Smooth muscle cell (in vitro differentiated cells): ENCODE results near the gene RPL21. TPM values are rescaled to one million over a fixed set of nuclear protein-coding genes. Genes with fewer than 3 reads are reported as not detected.

Source experiments
- DNase-seq: peaks from one replicate; lab custom pipeline; 2025; ENCODE audit not compliant: unreplicated experiment; lab: John Stamatoyannopoulos, UW
- H2AFZ ChIP-seq: fragments of 200-600 bp; sonication (generic); 2 replicates; pipeline ENCODE4 v1.6.0; 2016; ENCODE audit warnings: antibody characterized with exemption, low read depth, mild to moderate bottlenecking
- H3F3A ChIP-seq: fragments of 200-600 bp; sonication (generic); 2 replicates; pipeline ENCODE4 v1.6.0; 2017; ENCODE audit warnings: antibody characterized with exemption, low read depth
- H3K27ac ChIP-seq: fragments of 200-600 bp; sonication (generic); 2 replicates; pipeline ENCODE4 v1.5.1; 2016; ENCODE audit warnings: low read depth, mild to moderate bottlenecking
- H3K27me3 ChIP-seq: fragments of 200-600 bp; sonication (generic); 2 replicates; pipeline ENCODE4 v1.6.1; 2016; ENCODE audit warnings: low read depth, mild to moderate bottlenecking
- H3K36me3 ChIP-seq: fragments of 200-600 bp; sonication (generic); 2 replicates; pipeline ENCODE4 v1.5.1; 2016; ENCODE audit warnings: low read depth
- H3K4me1 ChIP-seq: fragments of 200-600 bp; sonication (generic); 2 replicates; pipeline ENCODE4 v1.5.1; 2016; ENCODE audit warnings: low read depth
- H3K4me2 ChIP-seq: fragments of 200-600 bp; sonication (generic); 2 replicates; pipeline ENCODE4 v1.6.0; 2016; ENCODE audit warnings: mild to moderate bottlenecking
- H3K4me3 ChIP-seq: fragments of 200-600 bp; sonication (generic); 2 replicates; pipeline ENCODE4 v1.5.1; 2016; ENCODE audit warnings: mild to moderate bottlenecking
- H3K79me2 ChIP-seq: fragments of 200-600 bp; sonication (generic); 2 replicates; pipeline ENCODE4 v1.6.0; 2016; ENCODE audit warnings: low read depth, mild to moderate bottlenecking
- H3K9ac ChIP-seq: fragments of 200-600 bp; sonication (generic); 2 replicates; pipeline ENCODE4 v1.6.0; 2016; ENCODE audit warnings: low read depth
- H3K9me3 ChIP-seq: fragments of 200-600 bp; sonication (generic); replicated peaks from 2 replicates; pipeline ENCODE4 v1.5.1; 2016; ENCODE audit warnings: low read depth
- H4K20me1 ChIP-seq: fragments of 200-600 bp; sonication (generic); 2 replicates; pipeline ENCODE4 v1.6.0; 2016; ENCODE audit warnings: low read depth
- CTCF ChIP-seq: fragments of 200-600 bp; sonication (generic); IDR thresholded peaks from 2 replicates; pipeline ENCODE4 v1.5.1; 2017; ENCODE audit warnings: borderline replicate concordance, mild to moderate bottlenecking, antibody characterized with exemption; ENCODE audit not compliant: insufficient read depth, poor library complexity, severe bottlenecking
- WGBS: methylation state at CpG from one replicate; pipeline ENCODE4 v1.1.7; 2016; ENCODE audit warnings: low lambda C conversion rate; 5-methylcytosine and 5-hydroxymethylcytosine counted together
- polyA plus RNA-seq: library from polyadenylated mRNA; unstranded; fragments of >200 nt; fragmentation: Nextera tagmentation; extraction: Ambion mirVana; gene quantifications from 2 replicates; pipeline ENCODE4 v1.2.1, GENCODE V29; 2016
- small RNA-seq: library from RNA; depleted of rRNA; stranded (forward); fragments of <200 nt; gene quantifications from one replicate; pipeline ENCODE3, GENCODE V24; 2014
- total RNA-seq: library from RNA; depleted of rRNA; stranded (reverse); fragments of >200 nt; gene quantifications from 2 replicates; pipeline ENCODE4 v1.2.3, GENCODE V29; 2014

Gene RPL21
- total and polyA plus RNA-seq, 2 experiments from 2014 or later = 361 to 1,191 TPM

GRCh38 chr13:27304099-27304498 lies 52.7 kb downstream of the RPL21 start:
- no peaks in the 10 kb centered on the region for H3F3A ChIP-seq
- WGBS = 97% methylated on average over 4 of the region's 4 CpGs

GRCh38 chr13:27304611-27305010 lies 53.3 kb downstream of the RPL21 start:
- Histone ChIP-seq H3K79me2 (no peaks in the 10 kb centered on the region), H3K27me3 (no peaks in the 10 kb centered on the region), H3F3A (no peaks in the 10 kb centered on the region), H3K4me3 (no peak overlapping the region), H3K27ac (no peak overlapping the region), H3K36me3 (no peaks in the 10 kb centered on the region), H3K9me3 (no peaks in the 10 kb centered on the region), H3K9ac (no peak overlapping the region), H2AFZ (no peak overlapping the region), H4K20me1 (no peaks in the 10 kb centered on the region), H3K4me2 (no peak overlapping the region), H3K4me1 (no peaks in the 10 kb centered on the region)
- DNase-seq = no peak
- WGBS = 74% methylated on average over 2 of the region's 2 CpGs
- no peak for TF ChIP-seq CTCF

More at GRCh38 chr13:27304099-27304498, 52.7 kb downstream of the RPL21 start:
- Histone ChIP-seq H3K79me2 (no peaks in the 10 kb centered on the region), H3K9ac (no peak overlapping the region), H3K27me3 (no peaks in the 10 kb centered on the region), H3K36me3 (no peaks in the 10 kb centered on the region), H3K4me3 (no peak overlapping the region), H2AFZ (no peak overlapping the region), H4K20me1 (no peaks in the 10 kb centered on the region), H3K27ac (no peak overlapping the region), H3K9me3 (no peaks in the 10 kb centered on the region), H3K4me2 (no peak overlapping the region), H3K4me1 (no peaks in the 10 kb centered on the region)
- no peak for TF ChIP-seq CTCF
- DNase-seq = no peak

Small RNAs within 50 kb of the gene (small RNA-seq; reads per million reads assigned to genes)
- not detected for gene SNORA27
- gene SNORD102 = not detected

Other genes with a start within 250 kb of the RPL21 start
- 19.9 and 22.3 TPM in 2 replicates for gene USP12, start 79.7 kb upstream of the RPL21 start, total RNA-seq
- gene USP12, start 79.7 kb upstream of the RPL21 start, polyA plus RNA-seq = 11.3 and 16.4 TPM in 2 replicates
- 1.9 and 2.9 TPM in 2 replicates for gene RASL11A, start 19.3 kb downstream of the RPL21 start, total RNA-seq
- 0.30 TPM in 1 of 2 replicates, not detected in the other for gene RASL11A, start 19.3 kb downstream of the RPL21 start, polyA plus RNA-seq
- 106 and 117 TPM in 2 replicates for gene GTF3A, start 173.1 kb downstream of the RPL21 start, total RNA-seq
- 123 and 140 TPM in 2 replicates for gene GTF3A, start 173.1 kb downstream of the RPL21 start, polyA plus RNA-seq
- gene MTIF3, start 199.0 kb downstream of the RPL21 start, total RNA-seq = 50.8 and 57.0 TPM in 2 replicates
- 54.3 and 60.5 TPM in 2 replicates for gene MTIF3, start 199.0 kb downstream of the RPL21 start, polyA plus RNA-seq